DMS79 treated with DMSO at 0.1 percent for 48 hours (cell line): ENCODE data around the gene CTIF.

Experiments
- DNase-seq: peaks from one replicate; lab custom pipeline; 2025; lab: John Stamatoyannopoulos, UW

CTIF gene

GRCh38 chr18:48667276-48668254 is 128.7 kb downstream of the CTIF start:
- DNase-seq = peak; percentile 61

DNA sequence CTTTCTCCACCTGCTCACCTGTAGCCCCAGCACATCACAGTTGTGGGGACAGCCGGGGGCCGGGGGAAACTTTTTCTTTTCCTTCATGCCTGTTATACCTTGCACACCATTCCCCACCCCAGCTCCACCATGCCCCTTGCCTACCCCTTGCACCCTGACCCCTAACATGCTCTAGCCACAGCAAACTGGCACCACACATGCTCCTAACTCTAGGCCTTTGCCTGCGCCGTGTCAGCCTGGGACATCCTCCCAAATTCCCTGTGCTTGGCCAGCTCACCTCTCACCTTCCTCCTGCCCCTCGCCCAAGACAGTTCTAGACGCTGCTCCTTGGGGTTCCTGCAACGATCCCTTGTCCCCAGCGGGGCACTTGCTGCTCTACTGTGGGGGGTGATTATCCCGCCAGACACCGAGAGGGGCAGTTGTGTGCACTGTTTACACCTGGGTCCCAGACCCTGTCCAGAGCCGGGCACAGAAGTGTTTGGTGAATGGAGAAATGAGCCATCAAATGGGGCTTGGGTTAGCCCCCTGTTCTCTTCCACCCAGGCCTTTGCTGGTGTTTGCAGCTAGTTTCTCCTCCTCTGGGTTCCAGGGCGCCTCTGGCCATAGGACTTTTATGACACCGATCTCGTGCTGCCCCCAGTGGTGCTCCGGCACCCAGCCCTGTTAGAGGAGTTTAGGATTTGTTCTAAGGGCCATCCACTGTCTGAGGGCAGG is 129.8 kb downstream of the CTIF start:
- no peak for DNase-seq

DNA sequence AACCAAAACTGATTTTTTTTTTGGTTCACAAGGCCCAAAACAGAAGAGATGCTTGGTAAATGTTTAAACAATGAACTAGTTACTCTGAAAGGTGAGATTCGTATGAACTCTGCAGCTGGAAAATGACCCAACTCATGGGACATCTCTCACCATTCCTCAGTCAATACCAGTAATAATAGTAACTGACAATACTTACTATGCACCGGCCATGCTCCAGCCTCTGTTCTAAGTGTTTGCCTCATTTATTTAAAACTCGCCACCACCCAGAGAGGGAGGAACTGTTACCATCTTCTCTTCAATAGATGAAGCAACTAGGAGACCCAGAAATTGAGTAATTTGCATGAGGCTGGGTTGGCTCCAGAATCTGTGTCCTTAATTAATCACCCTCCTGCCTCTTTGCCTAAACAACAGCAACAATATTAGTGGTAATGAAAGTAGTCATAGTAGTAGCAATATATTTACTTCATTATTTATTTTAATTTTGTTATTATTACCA is 130.4 kb downstream of the CTIF start:
- DNase-seq = no peak

DNA sequence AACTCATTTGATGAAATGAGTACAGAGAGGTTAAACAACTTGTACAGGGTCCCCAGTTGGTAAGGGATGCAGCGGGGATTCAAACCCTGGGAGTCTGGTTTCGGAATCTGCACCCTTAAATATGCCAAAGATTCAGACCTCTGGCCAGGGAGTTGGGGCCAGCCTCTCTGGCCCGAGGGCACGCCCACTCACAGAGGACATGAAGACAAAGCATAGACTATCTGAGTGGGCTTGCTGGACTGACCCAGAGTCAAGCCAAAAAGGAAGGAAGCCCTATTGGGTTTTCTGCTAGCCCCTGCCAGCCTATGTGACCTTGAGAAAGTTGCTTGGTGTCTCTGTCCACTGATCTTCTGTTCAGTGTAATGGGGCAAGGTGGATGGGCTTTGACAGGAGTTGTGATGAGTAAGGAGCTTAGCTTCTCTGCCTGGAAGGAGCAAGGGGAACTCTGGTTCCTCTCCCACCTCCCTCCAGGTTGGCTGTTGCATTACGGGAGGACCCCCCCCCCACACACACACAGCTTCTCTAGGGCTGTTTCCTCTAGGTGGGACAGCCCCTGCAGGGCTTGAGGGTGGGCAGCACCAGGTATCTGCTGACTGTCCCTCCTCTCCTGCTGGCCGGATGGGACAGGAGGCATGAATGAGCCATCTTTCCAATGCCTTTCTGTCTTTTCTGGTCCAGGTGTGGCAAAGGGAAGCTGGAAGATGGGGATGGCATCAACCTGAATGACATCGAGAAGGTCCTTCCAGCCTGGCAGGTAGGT is 131.3 kb downstream of the CTIF start:
- DNase-seq = no peak

GRCh38 chr18:48670751-48671560 is 132.1 kb downstream of the CTIF start:
- DNase-seq = no peak

- no peak for DNase-seq
Measured at GRCh38 chr18:48671561-48671945, 132.7 kb downstream of the CTIF start.

DNA sequence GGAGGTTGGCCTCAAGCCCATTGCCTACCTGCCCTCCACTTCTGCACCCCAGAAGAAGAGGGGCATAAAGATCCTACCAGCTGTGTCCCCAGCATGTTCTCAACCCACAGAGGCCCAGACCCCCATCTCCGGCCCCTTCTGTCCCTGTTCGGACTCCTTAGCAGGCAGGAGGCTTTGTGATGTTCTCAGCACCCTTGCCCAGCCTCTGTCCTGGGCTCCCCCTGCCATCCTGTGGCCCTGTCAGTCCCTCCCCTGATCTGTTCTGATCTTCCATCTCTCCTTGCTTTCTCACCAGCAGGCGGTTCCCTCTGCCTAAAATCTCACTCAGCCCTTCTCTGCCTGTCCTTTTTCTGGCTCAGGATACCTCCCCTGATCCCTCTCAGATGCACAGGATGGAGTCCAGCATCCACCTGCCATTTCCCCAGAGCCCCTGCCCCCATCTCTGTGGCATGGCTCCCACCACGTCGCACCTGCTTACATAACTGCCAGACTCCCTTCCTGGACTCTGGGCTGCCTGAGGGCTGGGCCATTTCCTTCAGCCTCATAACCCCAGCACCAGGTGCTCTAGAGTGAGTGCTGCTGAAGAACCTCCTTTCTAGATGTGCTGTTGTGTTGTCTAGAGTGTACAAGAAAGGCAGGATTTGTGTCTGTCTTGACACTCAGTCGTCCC is 134.0 kb downstream of the CTIF start:
- no peak for DNase-seq

GRCh38 chr18:48673456-48673852 is 134.6 kb downstream of the CTIF start:
- DNase-seq = no peak

DNA sequence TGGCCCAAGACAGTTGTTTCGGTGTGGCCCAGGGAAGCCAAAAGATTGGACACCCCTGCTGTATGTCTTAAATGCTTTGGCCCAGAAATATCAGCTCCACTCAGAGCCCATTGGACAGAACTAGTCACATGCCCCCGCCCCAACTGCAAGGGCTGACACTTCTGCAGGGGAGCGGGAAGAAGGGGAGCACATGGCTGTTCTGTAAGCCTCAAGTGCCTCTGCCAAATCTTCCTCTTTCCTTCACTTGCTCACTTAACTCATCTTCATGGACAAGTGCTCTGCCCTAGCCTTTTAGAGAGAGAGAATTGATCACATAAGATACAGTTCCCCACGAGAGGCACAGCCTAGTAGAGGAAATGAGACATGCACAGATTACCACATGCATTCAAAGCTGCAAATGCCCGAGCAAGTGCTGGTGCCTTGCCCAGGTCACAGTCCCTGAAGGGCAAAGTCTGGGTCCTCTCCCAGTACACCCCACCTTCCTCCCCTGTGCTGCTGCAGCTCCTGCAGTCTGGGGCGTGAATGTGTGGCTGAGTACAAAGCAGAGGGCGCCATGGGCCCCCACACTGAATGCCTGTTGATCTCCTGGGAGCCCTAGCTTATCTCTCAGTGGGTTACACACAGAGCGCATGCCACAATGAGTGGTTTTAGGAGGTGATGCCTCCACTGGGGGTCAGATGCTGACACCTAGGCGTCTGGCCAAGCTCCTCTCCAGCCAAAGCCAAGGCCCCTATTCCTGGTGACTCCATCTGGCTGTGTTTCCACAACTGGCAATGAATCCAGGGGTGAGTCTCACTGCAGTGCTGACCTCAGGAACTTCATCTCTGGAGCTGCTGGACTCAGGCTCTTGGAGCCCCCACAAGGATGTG is 135.3 kb downstream of the CTIF start:
- DNase-seq = no peak

DNA sequence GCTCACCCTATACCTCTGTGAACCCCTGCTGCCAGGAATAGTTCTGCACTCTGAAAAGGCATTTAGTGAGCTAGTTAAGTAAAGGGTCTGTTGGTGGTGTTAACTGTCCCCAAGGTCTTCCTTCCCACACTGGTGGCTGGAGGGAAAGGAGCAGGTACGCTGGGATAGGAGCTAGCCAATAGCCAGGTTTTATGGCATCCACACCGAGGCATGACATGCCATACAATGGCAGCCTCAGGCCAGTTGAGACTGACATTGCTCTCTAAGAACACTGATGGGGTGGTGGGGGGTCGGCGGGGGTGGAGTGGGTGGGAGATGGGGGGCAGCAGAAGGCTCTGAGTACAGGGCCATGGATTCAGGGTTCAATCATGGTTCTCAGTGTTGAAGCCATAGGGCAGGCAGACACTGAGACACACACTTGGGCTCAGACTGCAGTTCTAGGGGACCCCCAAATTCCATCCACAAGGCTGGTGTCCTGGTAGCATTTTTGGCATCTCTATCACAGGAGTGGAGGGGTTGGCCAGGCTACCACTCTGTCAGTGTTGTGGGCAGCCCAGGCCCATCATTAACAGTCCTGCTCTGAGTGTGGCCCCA is 136.0 kb downstream of the CTIF start:
- DNase-seq = no peak

- DNase-seq = peak; percentile 58
Measured at GRCh38 chr18:48675352-48675761, 136.5 kb downstream of the CTIF start.

GRCh38 chr18:48675912-48676311 is 137.1 kb downstream of the CTIF start:
- no peak for DNase-seq

DNA sequence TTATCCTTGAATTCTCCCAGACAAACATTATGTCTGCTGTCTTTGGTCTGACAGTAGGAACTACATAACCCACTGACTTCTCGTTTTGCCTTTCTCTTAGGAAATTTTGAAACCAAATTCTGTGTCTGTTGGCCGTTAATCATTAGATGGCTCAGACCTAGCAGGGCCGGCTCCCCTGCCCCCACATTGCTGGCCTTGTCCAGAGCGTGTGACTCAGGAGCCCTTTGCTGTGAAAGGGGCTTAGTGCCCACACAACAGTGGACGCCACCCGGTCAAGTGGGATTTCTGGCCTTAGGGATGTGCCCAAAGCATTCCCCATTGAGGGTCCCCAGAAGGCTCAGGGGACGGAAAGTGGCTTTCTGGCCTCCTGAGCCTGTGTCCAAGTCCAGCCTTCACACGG is 137.5 kb downstream of the CTIF start:
- DNase-seq = no peak

DNA sequence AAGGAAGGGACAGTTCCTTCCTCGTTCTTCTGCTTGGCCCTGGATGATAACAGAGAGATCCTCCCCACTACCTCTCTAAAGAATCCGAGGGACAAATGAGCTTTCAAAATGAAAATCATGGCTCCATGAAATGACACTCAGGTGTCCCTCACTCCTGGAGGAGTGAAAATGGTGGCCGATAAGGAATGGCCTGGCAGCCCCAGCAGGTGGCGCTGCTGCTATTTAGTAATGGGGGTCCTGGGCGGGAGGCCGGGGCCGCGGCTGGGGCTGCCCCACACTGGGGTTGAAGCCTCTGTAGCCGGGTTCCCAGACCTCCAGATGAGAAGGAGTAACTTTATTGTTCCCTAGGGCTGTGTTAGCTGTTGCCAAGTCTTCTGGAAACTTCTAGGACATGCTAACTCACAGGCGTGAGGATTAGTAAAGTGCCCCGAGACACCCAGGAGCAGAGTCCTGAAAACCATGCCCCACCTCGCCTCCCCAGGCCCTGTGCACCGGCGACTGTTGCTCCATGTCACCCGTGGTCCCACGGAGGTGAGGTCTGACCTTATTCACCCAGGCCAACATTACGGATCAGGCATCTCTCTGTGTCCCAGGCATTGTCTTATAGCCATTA is 138.0 kb downstream of the CTIF start:
- peak; percentile 31 for DNase-seq

- no peak for DNase-seq
Measured at GRCh38 chr18:48678237-48679115, 139.6 kb downstream of the CTIF start.

- peak; percentile 49 for DNase-seq
Measured at GRCh38 chr18:48679236-48679635, 140.4 kb downstream of the CTIF start.

- DNase-seq = no peak
Measured at GRCh38 chr18:48680339-48681250, 141.8 kb downstream of the CTIF start.
